DMS114 treated with DMSO at 0.1 percent for 48 hours (cell line): ENCODE measurements around the gene DACT2.
"Not testable (repeated sequence)": the region's sequence is repeated elsewhere in the genome, so short reads cannot be mapped to it uniquely, and the experiment has no call there.

Experiments used
- DNase-seq: peaks from one replicate; lab custom pipeline; 2025; ENCODE audit not compliant: unreplicated experiment; lab: John Stamatoyannopoulos, UW

The DACT2 gene

DNA sequence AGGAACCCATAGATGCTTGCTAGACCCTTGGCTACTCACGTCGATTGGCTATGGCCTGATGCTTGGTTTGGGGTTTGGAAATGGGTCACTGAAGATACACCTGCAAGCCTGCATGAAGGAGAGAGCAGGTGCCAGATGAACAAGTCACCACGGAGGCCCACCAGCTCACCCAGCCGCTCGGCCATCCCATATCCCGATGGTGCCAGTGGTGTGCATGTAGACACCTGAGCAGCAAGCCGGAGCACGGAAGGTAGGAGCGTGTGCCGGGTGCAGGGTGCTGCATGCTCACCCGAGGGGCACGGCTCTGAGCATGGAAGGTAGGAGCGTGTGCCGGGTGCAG, 35.9 kb downstream of the DACT2 start:
- DNase-seq = no peak

DNA sequence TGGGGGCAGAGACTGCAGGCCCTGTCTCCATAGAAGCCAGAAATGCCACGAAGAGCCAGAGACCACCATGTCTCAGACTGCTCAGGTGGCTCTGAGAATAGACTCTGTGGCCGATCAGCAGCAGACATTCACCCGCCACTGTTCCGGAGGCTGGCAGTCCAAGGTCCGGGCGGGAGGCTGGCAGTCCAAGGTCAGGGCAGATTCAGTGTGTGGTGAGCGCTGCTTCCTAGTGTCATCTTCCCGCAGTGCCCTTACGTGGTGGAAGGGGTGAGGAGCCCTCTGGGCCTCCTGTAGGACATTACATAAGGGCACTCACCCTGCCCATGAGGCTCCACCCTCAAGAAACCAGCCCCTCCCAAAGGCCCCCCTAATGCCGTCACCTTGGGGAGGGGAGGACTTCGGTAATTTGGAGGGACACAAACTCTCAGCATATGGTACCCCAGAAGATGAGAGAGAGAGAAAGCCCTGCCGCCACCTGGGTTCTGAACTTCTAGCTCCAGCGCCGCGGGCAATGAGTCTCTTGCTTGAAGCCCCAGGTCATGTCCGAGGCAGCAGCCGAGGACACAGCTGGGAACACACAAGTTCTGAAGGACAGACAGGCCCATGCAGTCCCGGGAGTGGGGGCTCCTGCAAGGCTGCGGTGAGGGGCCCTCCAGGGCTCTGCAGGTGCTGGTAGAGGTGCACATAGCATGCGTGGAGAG, 36.4 kb downstream of the DACT2 start:
- DNase-seq = no peak

DNA sequence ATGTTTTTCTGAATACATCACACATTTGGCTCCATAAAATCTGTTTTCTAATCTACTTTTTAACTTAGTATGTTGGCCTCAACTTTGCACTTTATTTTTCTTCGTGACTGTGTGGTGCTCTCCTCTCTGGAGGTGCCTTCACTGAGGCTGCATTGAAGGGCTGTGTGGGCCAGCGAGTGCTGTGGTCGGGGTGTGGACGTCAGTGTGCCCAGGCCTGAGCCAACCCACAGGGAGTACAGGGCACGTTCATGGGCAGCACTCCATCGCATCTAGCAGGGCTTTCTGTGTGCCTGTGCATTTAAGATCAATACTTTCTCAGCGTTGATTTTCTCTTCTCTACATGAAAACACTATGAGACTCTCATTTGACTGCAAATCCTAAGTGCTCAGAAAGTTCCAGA, 37.8 kb downstream of the DACT2 start:
- no peak for DNase-seq

DNA sequence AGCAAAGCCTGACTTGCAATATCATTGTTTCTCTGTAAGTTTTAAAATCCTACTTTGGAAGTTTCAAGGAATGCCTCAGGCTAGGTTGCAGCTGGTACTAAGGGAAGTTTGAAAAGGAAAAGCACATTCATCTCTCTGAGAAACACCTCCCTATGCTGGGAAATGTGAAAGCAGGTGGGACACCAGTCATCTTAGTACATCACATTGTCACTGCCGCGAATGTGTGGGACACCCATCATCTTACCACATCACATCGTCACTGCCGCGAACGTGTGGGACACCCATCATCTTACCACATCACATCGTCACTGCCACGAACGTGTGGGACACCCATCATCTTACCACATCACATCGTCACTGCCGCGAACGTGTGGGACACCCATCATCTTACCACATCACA, 38.3 kb downstream of the DACT2 start:
- not testable (repeated sequence) for DNase-seq

DNA sequence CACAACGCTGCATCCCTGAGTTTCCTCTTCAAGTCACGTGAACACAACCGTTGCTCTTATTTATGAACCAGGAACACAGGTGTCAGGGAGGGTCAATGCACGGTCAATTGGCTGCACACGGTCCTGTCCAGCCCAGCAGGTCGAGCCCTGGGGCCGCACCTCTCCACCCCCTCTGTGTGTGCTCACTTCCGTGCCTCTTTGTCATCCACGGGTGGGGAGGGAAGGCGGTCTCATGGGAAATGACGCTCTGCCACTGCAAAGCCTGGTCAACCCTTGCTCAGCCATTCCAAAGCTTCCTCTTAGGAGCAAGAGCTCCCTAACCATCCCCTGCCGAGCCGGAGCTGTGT, 38.7 kb downstream of the DACT2 start:
- no peak for DNase-seq

DNA sequence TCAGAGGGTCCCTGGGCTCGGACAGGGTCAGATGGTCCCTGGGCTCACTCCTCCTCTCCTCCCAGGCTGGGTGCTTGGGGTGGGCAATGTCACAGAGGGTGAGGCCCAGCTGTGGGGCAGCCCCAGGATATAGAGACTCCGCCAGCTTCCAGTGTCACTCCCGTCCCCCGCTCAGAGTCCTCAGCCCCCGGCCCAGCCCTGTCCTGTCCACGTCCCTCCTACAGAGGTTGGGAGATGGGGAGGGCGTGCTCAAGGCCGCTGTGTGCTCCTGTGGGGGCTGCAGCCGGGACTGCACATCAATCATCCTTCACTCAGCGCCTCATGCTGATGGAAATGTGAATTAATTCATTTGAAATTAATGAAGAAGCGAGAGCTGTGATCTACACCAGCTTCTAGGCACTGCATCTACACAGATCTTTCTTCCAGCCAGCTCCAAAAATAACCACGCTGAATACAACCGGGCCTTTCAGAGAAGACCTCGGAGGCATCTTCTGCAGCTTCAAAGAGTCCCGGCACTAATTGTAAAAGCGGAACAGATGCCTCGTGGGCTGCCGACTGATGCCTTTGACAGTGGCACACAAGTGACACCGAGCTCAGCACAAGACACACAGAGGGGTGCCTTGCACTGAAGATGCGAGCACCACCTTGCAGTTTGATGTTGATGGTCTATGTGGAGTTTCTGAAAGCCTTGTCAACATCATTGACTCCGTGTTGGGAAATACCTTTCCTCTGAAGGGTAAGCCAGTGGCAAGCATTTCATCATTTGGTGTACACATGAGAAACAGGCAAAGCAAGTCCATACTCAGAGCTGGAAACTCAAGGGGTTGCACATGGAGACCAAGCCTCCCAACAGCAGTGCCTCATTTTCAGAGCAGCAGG, 39.3 kb downstream of the DACT2 start:
- no peak for DNase-seq

DNA sequence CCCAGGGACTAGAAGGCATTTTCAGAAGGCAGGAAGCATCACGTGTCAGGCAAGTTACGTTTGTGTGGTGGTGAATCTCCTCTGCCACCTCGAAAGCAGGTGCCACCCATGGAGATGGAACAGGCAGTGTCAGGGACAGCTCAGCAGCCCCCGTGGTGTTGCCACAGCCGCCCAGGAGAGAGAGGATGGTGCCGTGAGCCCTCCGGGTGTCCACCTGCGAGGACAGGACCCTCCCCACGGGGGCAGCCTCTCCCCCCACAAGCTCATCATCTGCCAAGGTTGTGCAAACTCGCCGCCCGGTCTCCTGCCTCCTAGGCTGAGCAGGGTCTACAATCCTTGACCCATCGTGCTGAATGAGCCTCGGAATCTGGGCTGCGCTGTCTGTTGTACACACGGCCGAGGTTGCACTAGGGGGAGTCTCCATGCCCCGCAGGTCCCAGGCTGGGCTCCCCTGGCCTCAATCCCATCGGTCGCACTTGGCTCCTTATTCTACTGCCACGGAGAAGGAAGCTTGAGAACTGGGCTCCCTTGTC, 40.1 kb downstream of the DACT2 start:
- DNase-seq = no peak

DNA sequence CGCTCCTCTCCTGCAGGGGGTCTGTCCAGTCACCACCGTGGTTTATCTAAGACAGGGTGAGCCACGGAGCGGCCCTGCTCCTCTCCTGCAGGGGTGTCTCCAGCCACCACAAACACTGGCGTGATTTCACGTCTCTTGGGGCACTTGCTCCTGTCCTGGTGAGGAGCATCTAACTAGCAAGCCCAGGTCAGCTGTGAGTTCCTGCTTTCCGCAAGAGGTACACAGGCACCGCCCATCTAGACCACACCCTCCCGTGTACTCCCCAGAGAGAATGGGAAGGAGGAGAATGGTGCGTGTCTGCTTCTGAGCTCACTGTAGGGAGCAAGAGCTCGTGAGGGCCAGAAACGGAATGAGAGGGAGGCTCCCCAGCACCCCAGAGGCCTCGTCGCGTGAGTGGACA, 40.7 kb downstream of the DACT2 start:
- no peak for DNase-seq

DNA sequence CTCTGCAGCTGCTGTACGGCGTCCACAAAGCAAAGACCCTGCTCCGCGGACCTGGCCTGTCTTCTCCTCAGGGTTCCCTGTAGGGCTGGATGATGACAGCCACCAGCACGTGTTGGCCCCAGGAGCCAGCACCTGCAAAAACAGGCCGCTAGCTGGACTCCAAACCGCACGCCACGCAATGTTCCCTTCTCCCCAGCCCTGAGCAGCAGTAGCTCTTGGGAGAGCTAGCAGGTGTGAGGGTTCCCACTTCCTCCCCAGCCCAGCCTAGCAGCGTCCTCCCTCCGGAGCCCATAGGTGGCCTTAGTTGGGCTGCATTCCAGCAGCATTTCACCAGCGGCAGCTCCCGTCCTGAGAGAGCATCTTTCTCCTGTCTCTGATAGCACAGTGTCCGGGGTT, 42.3 kb downstream of the DACT2 start:
- no peak for DNase-seq

DNA sequence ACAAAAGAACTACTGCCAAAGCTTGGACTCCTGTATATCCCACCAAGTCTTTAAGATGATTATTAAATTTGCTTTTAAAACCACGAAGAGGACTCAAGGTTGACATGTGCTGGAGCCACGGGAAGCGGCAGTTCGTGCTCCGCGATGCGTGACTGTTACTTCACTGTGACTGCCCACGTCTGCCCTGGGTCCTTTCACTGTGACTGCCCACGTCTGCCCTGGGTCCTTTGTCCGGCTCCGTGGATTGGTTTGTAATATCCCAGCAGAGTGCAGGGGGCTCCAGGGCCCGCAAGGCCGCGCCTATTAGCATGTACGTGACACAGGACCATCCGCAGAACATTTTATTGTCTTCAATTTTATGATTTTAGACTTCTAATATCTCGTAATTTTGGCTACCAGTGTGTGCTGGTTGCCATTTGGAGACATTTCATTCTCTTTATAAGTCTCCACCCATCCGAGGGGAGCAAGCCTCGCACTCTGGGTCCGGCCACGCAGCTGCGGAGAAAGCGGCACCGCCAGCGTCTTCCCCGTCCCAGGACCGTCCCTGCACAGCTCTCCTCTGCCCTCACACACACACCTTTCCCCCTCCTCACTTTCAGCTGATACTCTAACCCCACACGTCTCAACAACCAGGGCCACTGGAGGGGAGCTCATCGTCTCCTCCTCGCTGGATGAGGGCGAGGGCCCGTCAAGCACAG, 42.9 kb downstream of the DACT2 start:
- DNase-seq = no peak

DNA sequence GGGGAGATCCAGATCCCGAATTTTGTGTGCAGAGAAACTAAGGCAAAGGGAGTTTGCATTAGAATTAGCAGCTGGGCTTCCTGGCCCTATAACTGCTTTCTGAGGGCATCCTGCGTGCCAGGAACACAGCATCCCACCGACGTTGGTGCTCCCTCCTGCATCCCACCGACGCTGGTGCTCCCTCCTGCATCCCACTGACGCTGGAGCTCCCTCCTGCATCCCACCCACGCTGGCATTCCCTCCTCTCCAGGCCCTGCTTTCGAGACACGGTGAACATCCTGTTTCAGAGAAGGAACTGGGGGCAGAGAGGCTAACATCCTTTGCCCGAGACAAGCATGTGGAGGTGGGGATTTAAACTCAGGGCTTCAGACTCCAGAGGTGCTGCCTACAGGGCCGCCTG, 44.4 kb downstream of the DACT2 start:
- DNase-seq = no peak

DNA sequence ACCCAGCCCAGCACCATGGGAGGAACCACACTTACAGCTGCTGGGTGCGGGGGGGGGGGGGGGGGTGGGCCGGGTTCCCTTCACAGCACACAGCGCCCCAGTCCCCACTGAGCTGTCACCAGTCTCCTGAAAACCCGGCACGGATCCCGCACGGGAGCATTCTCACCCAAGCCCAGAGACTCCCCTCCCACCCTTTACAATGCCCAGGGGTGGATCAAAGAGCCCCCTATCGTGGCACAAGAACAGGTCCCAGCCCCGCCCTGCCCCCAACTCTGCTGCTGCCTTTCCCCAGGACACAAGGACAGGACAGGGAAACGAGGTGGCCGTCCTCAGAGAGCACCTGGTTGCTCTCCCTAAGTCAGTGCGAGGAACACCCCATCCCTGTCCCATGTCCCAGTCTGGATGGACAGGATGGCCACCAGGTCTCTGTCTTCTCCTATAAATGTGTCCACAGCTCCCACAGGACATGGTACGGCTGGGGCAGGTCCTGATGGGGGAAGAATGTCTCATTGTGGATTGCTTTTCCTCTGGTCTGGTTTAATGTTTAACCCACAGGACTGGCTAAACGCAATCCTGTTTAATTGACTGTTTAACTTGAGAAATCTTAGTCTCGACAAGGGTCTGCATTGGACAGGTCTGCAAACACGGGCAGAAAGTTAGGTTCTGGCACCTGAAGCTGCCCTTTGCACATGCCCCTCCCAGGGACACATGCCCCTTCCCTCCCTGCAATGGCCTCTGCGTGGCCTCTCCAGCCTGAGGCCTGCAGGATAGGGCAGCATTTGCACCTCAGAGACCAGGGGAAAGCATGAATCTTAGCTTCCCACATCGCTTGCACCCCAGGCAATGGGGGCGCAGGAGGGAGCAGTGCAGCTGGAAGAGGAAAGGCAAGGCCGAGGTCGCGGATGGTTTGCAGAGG, 45.3 kb downstream of the DACT2 start:
- DNase-seq = no peak

DNA sequence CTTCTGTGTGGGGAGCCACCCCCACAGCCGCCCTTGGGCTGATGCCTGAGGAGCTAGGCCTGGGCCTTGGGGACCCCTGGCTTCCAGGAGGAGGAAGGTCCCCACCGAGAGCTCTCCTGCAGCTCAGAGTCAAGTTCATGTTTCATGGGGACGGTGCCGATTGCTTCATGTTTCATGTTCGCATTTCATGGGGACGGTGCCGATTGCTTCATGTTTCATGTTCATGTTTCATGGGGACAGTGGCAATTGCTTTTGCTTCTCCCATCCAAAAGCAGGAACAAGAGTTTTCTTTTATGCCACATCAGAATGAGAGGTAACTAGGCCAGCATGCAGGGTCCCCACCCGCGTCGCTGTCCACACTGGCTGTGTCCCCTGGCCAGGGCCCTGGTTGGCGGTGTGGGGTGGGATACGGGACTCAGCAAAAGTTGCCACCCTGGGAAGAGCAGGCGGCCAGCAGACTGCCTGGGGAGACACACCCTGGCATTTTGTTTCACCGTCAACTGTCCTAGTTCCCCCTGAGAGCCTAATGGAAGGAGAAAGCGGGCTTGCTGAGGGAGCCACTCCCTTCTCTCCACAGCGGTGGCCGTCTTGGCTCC, 46.0 kb downstream of the DACT2 start:
- no peak for DNase-seq

DNA sequence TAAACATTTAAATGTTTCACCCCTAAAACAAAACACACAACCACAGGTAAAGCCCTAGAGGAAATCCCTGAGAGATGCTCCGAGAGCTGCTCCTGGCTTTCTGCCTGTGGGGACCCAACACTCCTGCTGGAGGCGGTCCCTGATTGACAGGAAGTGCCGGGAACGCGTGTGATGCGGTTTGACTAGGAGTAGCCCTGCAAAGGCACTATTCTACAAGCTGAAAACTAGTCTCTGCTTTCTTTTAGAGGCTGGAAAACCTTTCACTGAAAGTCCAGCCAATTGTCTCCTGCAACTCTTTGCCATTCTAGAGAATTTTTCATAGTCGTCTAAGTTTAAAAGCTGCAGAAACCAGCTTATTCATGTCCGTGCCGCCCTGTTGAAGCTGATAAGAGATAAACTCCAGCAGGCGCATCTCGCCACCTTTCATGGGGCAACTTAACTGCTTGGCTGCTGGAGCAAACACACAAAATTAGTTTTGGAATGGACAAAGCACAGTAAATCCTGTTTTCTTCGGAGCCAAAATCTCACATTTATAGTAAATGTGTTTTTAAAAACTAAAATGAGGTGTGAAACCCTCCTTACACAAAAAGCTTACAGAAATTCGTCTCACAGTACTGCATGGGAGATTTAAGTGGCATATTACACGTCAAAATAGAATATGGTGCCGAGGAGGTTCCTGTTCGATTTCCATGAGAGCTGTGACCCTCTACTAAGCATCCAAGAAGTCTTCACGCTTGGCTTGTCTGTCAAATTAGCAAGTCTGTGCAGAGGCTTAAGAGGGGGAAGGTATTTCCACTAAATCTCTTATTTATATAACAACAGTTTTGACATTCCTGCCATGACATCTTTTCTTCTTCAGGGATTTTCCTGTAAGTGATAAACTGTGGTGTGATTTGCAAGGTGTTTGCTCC, 46.9 kb downstream of the DACT2 start:
- DNase-seq = no peak

DNA sequence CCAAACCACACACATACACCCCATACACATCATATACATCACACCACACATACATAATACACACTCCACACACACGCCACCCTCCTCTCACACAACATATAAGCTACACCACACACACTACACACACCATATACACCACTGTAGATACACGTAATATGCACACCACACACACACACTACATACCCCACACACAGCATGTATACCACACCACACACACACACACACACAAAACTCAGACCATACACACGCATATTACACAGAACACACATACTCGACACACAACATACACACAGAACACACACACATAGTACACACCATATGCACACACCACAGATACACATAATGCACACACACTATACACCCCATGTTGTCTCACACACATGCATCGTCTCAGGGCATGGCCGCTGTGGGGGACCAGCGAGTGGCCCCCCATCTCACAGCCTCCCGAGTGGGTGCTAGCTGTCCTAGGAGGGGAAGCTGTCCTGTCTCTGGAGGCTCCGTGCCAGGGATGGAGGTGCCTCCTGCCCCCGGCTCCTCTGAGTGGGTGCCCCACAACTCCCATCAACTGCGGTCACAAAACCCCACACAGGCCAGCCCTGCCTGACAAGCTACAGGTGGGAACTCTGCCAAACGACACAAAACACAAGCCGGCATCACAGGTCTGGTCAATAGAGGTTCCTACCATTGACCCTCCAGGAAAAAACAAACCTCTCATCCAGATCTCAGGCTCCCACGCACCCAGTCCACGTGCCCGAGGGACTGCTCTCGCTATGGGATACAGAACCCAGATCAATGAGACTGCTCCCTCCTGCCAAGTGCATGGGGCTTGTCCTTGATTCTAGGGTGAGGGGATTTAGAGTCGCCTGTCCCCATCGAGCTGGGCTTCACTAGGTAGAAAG, 49.1 kb downstream of the DACT2 start:
- DNase-seq = no peak

DNA sequence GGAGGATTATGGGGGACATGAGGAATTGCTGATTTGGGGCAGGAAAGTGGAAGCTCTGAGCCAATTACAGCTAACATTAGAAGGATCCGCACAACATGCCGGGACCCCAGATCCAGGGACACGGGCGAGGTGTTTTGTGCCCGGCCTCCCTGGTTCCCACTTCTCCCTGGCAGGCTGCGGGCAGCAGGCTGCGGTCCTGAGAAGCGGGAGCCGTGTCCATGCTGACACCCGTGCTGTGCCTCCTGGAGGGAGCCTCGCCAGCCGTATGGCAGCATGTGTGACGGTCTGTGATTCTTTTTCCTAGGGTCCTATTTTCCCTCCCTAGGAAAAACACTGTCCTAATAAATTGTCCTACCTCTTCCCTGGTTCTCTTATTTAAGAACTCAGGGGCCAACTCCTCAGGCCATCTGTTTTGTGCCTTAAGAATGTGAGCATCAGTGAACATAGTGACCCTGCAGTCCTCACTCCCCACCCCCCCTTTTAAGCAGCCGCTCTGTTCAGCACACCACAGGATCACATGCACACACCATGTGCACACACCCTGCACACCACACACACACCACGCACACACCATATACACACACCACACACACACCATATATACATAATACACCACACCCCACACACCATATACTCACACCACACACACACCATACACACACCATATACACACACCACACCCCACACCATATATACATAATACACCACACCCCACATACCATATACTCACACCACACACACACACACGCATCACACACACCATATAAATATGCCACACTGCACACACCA, 49.9 kb downstream of the DACT2 start:
- no peak for DNase-seq

DNA sequence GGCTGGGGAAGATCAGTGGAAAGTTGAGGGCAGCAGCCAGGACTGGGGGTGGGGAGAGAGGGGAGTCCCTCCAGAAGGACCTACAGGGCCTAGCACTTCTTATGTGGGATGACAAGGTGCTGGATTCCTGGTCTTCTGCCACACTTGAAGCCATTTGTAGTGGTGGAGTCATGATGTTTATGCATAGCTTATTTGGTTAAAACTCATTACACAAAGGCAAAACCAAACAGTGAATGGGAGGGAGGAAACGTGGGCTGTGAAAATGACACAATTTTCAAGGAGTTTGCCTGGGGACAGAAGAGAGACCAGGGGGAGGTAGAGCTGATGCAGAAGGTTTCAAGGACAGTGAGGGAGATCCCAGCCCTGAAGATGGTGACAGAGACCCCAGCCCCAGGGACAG, 50.8 kb downstream of the DACT2 start:
- DNase-seq = no peak

DNA sequence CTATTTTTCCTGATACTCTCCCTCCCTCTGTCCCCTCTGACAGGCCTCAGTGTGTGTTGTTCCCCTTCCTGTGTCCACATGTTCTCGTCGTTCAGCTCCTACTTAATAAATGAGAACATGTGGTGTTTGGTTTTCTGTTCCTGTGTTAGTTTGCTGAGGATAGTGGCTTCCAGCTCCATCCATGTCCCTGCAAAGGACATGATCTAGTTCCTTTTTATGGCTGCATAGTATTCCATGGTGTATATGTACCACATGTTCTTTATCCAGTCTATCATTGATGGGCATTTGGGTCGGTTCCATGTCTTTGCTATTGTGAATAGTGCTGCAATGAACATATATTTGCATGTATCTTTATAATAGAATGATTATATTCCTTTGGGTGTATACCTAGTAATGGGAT, 51.8 kb downstream of the DACT2 start:
- not testable (repeated sequence) for DNase-seq
